NCI-H146 treated with DMSO at 0.1 percent for 48 hours (cell line): ENCODE data around the gene HMX1.

ENCODE experiments used
- DNase-seq: peaks from one replicate; lab custom pipeline; 2025; ENCODE audit not compliant: unreplicated experiment; lab: John Stamatoyannopoulos, UW

The HMX1 gene

GRCh38 chr4:8871417-8872401 lies at the start of gene HMX1:
Gene HMX1 (minus strand): TSS chr4:8871839. CDS start chr4:8871614, 225 bp downstream.
- no peak for DNase-seq

GRCh38 chr4:8920969-8921368 lies 49.3 kb upstream of the HMX1 start:
- no peak for DNase-seq

DNA sequence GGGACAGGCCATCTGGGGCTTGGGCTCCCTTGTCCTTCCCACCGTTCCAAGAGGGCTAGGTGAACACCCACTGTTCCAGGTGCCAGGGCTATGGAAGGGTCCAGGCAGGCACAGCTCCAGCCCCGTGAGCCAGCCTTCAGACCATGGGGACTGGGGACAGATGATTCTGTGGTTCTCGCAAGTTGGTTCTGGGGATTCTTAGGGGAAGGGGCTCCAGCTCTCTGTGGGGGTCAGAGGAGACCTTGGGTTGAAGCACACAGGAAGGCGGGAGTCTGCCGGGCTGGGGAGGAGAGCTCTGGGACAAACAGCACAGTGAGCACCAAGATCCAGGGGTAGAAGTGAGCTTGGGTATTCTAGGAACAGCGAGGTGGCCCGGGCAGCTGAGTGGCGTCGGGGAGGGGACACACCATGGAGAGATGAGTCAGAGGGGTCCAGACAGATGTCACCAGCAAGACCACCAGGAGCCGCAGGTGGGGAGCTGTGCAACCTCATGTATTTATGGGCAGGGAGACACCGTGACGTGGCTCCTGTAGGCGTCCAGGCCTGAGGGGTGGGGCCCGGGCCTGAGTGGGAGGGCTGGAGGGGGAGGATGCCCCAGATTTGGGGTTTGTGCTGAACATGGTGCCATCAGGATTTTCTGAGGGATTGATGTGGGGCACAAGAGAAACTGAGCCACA lies 48.8 kb upstream of the HMX1 start:
- DNase-seq: no peak

DNA sequence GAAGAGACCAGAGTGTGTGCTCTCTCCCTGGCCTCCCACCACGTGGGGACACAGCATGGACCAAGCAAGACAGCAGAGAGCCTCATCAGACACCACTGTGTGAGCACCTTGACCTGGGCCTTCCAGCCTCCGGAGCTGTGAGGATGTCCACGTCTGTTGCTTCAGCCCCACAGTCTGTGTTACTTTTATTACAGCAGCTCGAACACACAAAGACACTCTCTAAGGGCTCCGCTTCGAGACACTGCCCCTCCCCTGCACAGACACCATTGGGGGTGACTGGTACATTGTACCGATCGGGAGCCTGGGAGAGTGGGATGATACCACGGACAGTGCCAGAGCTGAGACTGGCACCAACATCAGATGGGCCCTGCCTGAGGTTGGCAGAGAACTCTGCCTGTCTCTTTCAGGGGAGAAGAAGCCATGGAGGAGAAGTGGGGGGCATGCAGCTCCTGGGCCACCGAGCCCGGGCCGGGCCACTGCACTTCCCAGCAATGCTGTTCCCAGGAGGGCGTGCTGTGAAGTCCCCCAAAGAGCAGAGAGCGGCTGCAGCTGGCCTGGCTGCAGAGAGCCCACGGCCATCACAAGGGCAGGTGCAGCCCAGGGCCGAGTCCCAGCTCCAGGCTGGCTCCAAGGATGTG lies 48.1 kb upstream of the HMX1 start:
- DNase-seq: no peak

DNA sequence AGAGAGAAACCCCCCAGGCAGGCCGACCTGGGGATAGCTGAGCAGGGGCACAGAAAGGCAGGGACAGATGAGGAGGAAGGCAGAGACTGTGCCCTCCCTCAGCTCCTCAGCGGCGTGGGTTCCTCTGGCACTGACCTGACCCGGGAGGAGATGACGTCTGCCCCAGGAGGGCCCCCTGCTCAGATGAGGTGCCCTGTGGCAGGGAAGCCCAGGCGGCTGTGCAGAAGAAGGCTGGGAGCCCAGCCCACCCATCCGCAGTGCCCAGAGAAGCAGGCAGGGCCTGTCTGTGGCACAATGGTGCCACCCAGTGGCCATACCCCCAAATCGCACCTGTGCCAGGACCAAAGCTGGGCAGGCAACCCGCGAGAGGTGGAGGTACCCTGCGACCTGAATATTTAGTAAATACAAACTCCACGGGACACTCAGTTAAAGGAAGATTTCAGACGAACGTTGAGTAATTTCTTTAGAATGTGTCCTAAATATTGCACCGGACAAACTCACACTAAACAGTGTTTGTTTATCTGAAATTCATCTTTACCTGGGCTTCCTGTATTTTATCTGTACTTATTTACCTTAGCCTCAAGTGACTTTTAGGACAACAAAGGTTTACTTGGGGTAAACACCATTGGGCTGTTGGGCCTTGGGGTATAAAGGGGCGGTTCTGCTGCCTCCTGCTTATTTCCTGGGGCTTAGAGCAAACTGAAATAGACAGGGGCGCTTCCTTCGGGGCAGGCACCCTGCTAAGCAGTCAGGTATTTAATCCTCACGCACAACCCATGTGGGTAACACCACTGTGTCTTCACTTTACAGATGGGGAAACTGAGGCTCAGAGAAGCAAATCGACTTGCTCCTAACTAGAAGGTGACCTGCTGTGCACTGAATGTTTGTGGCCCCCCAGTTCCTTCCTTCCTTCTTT lies 46.5 kb upstream of the HMX1 start:
- no peak for DNase-seq

- DNase-seq: no peak
These were observed 45.7 kb upstream of the HMX1 start for GRCh38 chr4:8917321-8917811.

GRCh38 chr4:8916906-8917305 lies 45.3 kb upstream of the HMX1 start:
- DNase-seq: no peak

- no peak for DNase-seq
These were observed 44.8 kb upstream of the HMX1 start for GRCh38 chr4:8916351-8916885.

GRCh38 chr4:8915201-8916200 lies 43.9 kb upstream of the HMX1 start:
- DNase-seq: no peak

GRCh38 chr4:8914461-8915171 lies 43.0 kb upstream of the HMX1 start:
- DNase-seq: no peak

DNA sequence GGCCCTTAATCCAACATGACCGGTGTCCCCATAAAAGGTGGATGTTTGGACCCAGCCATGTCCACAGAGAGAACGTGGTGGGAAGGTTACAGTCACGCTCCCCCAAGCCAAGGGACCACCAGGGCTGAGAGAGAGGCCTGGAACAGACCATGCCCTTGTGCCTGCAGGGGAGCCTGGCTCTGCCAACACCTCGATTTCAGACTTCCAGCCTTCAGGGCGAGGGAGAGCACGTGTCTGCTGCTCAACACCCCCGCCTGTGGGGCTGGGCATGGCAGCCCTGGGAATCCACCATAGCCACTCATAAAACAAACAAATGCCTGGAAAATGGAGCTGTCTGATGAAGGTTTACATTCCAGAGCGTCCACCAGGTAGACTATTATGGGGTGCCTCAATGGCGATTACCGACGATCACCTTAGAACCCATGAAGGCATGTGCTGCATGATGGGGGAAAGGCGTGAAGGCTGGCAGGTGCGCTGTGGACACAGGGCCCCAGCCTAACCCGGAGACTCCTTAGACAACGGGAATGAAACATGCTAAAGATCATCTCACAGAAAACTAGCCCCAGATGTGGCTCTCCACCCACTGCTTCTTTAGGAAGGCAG lies 42.3 kb upstream of the HMX1 start:
- DNase-seq: no peak

DNA sequence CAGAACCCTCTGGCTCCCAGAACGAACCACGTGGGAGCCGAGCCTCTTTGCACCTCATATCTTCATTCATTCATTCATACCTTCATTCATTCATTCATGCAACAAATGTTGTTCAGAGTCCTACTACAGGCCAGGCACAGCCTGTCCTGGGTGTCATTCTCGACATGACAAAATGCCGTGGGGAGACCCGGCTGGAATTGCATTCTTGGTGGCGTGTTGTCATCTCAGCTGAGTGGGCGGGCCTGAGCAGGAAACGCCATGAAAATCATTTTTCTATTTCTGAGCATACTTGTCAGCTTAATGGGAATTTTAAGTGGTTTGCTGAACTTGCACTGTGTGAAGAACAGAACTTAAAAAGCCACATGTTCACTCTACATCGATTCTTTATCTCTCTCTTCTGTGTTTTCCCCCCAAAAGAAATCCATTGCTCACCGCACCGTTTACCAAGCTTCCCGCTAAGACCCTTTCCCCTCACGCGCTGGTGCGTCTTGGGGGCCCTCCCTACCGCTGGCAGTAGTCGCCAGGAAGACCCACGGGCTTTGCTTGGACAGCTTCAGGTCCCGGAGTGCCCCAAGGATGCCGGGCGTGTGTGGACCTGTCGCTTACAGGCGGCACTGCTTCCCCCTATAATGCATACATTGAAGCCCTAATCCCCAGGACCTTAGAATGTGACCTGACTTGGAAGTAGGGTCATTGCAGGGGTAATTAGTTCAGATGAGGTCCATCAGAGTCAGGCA lies 41.6 kb upstream of the HMX1 start:
- no peak for DNase-seq

DNA sequence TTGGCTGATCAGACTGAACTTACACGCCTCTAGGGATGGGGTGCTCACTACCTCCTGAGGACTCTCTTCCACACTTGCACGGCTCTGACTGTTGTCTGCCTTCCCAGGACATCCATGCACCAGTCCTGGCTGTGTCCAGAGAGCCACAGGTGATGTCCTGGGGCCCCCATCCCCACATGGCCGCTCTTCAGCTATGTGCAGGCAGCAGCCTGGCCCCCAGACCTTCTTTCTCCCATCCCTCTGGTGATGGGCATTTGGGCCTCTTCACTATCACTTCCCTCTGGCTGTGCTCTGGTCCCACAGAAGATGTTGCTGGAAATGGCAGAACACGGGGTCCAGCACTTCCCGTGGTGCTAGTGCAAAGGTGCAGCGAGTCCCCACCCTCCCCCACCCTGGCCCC lies 40.9 kb upstream of the HMX1 start:
- DNase-seq: no peak

GRCh38 chr4:8912089-8912455 lies 40.4 kb upstream of the HMX1 start:
- DNase-seq: no peak

DNA sequence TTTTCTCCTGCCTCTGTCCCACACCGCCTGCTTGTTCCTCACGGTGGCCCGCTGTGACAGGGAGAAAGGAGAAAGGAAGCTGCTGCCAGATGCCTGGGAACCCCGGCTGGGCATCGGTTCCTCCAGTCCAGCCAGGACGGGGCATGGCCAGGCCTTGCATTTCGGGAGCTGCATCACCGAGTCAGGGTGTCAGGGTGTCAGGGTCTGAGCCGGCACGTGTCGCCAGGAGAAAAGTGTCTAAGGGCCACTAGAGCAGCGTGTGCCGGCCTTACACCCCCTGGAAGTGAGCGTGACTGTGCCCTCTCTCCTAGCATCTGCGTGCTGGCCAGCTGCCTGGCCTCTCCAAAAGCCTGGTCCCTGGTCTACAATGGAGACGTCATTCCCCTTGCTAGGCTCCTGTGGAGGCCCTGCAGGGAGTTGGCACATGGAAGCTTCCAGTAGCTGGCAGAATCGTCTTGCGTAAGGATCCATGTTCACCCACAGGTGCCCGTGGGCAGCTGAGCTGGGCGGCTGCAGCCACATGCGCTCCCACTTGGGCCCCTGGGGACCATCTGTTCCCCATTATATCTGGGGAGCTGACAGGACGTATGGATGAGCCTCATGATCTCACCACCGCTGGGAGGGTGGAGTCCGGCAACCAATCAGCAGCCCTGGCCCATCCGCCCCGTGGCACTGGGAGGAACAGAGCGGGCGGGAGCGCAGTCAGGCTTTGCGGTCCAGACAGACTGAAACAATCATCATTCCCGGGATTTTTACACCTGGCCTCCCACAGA lies 39.9 kb upstream of the HMX1 start:
- no peak for DNase-seq

DNA sequence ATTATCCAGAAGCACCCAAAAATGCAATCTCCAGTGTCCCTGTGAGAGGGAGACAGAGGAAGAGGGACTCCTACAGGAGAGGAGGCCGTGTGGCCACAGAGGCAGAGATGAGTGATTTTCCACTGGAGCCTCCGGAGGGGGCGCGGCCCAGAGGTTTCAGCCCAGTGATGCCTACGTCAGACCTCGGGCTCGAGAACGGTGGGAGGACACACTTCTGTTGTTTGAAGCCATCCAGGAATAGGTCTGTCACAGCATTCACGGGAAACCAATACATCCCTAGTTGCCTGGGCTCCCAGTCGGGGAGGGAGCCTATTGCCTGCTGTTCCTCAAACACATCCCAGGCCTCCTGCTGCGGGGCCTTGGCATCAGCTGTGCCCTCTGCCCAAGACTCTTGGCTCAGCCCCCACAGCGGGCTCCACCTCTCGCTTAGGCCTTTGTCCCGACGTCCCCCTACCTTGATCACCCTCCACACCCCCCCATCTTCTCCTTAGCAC lies 39.2 kb upstream of the HMX1 start:
- DNase-seq: no peak
